ENCODE data around the gene SLC2A4RG. TPM values are rescaled to one million over a fixed set of nuclear protein-coding genes. Genes with fewer than 3 reads are reported as not detected.

The SLC2A4RG gene
- polyA plus RNA-seq, 3 donors: 65.7 to 124 (median 123) TPM

- DNase-seq (ENCODE audit: extremely low read depth in 1 of 11, low read depth in 9 of 11, low spot score in 4 of 11): no peak
Observed at GRCh38 chr20:63696628-63697356, 42.8 kb upstream of the SLC2A4RG start, which contains the start of gene TNFRSF6B. Gene TNFRSF6B (plus strand): TSS chr20:63696652. CDS start chr20:63696768, 116 bp downstream.

- DNase-seq (ENCODE audit: extremely low read depth in 1 of 11, low read depth in 9 of 11, low spot score in 4 of 11): no peak
Observed at GRCh38 chr20:63697357-63697867, 42.2 kb upstream of the SLC2A4RG start.

DNA sequence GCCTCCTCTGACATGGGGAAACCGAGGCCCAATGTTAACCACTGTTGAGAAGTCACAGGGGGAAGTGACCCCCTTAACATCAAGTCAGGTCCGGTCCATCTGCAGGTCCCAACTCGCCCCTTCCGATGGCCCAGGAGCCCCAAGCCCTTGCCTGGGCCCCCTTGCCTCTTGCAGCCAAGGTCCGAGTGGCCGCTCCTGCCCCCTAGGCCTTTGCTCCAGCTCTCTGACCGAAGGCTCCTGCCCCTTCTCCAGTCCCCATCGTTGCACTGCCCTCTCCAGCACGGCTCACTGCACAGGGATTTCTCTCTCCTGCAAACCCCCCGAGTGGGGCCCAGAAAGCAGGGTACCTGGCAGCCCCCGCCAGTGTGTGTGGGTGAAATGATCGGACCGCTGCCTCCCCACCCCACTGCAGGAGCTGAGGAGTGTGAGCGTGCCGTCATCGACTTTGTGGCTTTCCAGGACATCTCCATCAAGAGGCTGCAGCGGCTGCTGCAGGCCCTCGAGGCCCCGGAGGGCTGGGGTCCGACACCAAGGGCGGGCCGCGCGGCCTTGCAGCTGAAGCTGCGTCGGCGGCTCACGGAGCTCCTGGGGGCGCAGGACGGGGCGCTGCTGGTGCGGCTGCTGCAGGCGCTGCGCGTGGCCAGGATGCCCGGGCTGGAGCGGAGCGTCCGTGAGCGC lies 41.6 kb upstream of the SLC2A4RG start:
- DNase-seq (ENCODE audit: extremely low read depth in 1 of 11, low read depth in 9 of 11, low spot score in 4 of 11): no peak

GRCh38 chr20:63698739-63699465 lies 40.7 kb upstream of the SLC2A4RG start:
- DNase-seq (ENCODE audit: extremely low read depth in 1 of 11, low read depth in 9 of 11, low spot score in 4 of 11): no peak

GRCh38 chr20:63699466-63700198 lies 39.9 kb upstream of the SLC2A4RG start:
- DNase-seq (ENCODE audit: extremely low read depth in 1 of 11, low read depth in 9 of 11, low spot score in 4 of 11): no peak

- no peak for DNase-seq (ENCODE audit: extremely low read depth in 1 of 11, low read depth in 9 of 11, low spot score in 4 of 11)
Observed at GRCh38 chr20:63700199-63701050, 39.2 kb upstream of the SLC2A4RG start.

DNA sequence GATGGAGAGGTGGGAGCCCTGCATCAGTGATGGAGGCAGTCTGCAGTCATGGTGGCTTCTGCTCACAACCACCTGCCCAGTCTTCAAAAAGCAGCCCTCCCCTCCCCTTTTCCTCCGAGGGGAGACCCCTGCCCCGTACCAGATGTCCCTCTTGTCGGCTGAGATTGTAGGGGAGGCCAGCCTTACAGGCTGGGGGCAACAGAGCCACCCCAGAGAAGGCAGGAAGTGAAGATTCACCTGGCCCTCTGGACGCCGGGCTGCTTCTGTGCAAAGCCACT lies 38.6 kb upstream of the SLC2A4RG start:
- DNase-seq (ENCODE audit: extremely low read depth in 1 of 11, low read depth in 9 of 11, low spot score in 4 of 11): no peak

GRCh38 chr20:63701329-63702035 lies 38.1 kb upstream of the SLC2A4RG start:
- DNase-seq (ENCODE audit: extremely low read depth in 1 of 11, low read depth in 9 of 11, low spot score in 4 of 11): no peak

DNA sequence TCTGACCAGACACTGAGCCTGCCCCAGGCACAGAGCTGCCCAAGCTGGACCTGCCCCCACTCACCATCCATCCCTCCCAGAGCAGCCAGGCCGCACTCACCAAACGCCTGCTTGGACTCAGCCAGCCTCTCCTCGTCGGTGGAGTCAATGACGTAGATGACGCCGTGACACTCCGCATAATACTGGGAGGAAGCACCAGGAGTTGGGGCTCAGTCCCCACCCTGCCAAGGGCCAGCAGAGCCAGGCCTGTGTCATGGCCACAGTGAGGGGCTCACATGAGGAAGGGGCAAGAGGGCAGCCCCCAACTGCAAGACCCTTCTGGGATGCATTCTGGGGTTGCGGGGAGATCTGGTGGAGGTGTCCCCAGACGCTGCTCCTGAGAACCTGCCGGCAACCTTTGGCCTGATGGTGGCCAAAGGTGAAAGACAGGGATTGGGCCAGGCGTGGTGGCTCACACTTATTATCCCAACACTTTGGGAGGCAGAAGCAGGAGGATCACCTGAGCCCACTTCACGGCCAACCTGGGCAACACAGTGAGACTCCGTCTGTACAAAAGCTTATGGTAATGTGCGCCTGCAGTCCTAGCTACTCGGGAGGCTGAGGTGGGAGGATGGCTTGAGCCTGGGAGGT lies 37.4 kb upstream of the SLC2A4RG start:
- no peak for DNase-seq (ENCODE audit: extremely low read depth in 1 of 11, low read depth in 9 of 11, low spot score in 4 of 11)

DNA sequence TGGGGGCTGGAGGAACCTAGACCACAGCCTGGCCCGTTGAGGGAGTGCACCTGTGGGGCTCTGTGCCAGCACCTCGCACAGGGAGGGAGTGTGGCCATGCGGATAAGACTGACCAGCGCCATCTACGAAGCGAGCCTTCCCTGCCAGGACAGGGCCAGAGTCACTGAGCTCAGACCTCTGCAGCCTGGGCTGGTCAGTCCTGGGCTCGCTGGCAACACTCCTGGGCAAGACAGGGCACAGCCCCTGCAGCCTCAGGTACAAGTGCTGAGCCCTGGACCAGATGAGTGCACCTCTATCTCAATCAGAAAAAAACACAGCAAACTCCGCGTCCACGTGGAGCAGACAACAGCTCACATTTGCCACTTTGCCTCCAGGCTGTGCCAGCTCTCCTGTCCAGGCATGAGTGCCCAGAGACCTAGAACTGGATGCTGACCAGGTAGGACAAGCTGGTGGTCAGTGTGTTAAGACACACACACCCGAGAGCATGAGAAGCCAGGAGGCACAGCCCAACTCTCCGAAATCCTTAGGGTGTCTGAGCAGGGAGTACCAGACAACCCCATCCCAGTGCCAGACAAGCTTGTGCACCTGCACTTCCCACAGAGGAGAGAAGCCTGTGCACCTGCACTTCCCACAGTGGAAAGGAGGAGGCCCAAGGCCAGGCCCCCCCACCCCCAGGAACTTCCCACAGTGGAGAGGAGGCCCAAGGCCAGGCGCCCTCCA lies 36.7 kb upstream of the SLC2A4RG start:
- DNase-seq (ENCODE audit: extremely low read depth in 1 of 11, low read depth in 9 of 11, low spot score in 4 of 11): no peak

GRCh38 chr20:63703471-63703975 lies 36.1 kb upstream of the SLC2A4RG start:
- no peak for DNase-seq (ENCODE audit: extremely low read depth in 1 of 11, low read depth in 9 of 11, low spot score in 4 of 11)

GRCh38 chr20:63703976-63704748 lies 35.4 kb upstream of the SLC2A4RG start:
- DNase-seq (ENCODE audit: extremely low read depth in 1 of 11, low read depth in 9 of 11, low spot score in 4 of 11): no peak

DNA sequence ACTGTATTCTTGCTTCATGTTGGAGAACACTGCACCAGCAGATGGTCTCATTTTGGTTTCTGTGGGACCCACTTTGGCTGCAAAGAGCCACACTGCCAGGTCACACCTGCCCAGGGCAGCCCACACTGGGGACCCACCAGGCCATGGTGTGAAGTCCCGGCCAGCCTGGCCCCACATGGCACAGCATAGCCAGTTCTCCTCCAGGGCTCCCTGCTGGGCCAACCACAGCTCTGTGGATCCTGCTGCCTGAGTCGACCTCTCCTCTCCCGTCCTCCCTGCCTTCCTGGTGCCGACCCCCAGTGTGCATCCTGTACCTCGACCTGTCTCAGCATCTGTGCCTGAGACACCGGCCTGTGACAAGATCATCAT lies 34.8 kb upstream of the SLC2A4RG start:
- DNase-seq (ENCODE audit: extremely low read depth in 1 of 11, low read depth in 9 of 11, low spot score in 4 of 11): no peak

GRCh38 chr20:63705232-63706026 lies 34.1 kb upstream of the SLC2A4RG start:
- no peak for DNase-seq (ENCODE audit: extremely low read depth in 1 of 11, low read depth in 9 of 11, low spot score in 4 of 11)

DNA sequence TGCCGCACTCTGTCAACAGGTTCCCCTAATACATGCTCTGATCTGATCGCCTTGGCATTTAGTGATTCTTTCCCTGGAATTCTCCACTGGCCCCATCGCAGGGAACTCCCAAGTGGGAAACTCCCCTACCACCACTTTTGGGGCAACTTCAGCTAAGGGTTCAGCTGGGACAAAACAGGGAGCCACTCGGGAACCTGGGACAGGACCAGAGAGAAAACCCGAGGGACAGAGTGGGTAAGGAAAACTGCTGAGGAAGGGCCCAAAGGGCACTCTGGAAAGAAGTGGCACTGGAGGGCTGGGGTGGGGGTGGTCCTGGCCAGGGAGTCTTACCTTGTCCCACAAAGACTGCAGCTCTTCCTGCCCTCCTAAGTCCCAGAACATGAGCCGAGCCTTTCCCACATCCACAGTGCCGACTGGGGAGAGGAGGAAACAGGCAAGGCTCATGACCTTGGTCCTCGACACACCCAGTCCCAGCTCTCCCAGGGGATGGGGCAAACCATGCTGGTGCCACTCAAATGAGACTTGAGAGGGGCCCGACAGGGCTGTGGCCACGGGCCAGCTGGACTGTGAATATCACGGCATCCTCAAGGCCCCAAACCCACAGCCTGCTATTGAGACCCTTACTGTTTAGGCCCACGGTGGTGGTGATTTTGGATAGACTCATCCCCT lies 33.4 kb upstream of the SLC2A4RG start:
- DNase-seq (ENCODE audit: extremely low read depth in 1 of 11, low read depth in 9 of 11, low spot score in 4 of 11): no peak
